Stimulated activated CD8-positive, alpha-beta memory T cell treated with anti-CD3 and anti-CD28 coated beads, Interleukin-2, amount 100 ng/mL, for 1 hour (primary cell): Measurements from ENCODE around the gene TMEM132A.
"Not testable (repeated sequence)": the region's sequence is repeated elsewhere in the genome, so short reads cannot be mapped to it uniquely, and the experiment has no call there.

ENCODE experiments used
- DNase-seq, 2 donors: peaks; one replicate each; pipeline ENCODE4 v3.0.0-alpha.2; 2020; ENCODE audit warnings: low read depth in 2 of 2

Gene TMEM132A

GRCh38 chr11:60957188-60957587 lies 32.9 kb downstream of the TMEM132A start:
- DNase-seq = no peak

DNA sequence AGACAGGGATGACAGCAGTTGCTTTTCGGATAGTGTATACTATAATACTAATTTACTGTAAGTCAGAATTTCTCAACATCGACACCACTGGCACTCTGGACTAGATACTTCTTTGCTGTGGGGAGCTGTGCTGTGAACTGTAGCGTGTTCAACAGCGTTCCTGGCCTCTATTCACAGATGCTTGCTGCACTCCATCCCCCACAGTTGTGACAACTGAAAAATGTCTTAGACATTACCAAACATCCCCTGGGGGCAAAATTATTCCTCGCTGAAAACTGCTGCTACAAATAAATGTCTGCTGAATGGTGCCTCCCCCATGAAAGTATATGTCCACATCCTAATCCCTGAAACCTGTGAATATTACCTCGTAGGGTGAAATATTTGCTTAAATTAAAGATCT lies 35.2 kb downstream of the TMEM132A start:
- DNase-seq = no peak

DNA sequence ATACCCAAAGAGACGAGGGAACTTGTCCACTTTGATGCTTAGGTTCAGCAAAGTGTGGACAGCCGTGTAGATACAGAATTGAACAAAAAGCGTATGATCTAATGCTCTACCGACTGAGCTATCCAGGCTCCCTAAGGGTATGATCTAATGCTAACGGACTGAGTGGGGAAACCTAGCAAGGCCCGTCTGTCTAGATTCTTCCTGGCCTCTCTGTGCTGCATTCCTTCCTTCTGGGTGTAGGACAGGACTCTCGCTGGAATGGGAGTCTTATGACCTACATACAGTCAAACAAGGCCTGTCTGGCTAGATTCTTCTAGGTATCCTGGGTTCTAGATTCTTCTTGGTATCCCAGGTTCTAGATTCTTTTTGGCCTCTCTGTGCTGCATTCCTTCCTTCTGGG lies 36.1 kb downstream of the TMEM132A start:
- no peak for DNase-seq

- DNase-seq = no peak
Observed at GRCh38 chr11:60964801-60965200, 40.5 kb downstream of the TMEM132A start.

- no peak for DNase-seq
Observed at GRCh38 chr11:60966890-60967289, 42.6 kb downstream of the TMEM132A start.

DNA sequence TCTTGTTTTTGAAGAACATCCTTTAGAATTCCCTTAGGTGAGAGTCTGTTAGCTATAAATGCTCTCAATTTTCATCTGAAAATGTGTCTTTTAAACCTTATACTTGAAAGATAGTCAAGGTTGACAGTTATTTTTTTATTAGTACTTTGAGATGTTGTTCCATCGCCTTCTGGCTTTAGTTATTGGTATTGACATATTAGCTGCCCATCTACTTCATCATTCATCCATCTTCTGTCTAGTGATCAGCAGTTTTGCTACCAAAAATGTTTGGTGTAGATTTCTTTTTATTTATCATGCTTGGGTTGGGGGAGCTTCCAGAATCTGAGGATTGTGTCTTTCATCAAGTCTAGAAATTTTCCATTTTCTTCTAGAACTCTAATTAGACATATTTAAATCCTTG lies 44.0 kb downstream of the TMEM132A start:
- no peak for DNase-seq

GRCh38 chr11:60970369-60970774 lies 46.1 kb downstream of the TMEM132A start:
- peak; percentile 63 to 68 for DNase-seq

GRCh38 chr11:60970890-60971289 lies 46.6 kb downstream of the TMEM132A start:
- no peak for DNase-seq

GRCh38 chr11:60971520-60971919 lies 47.3 kb downstream of the TMEM132A start, which contains the start of gene CD6:
CD6 (plus strand) TSS chr11:60971680; CDS start chr11:60971866, 186 bp downstream.
- no peak for DNase-seq

DNA sequence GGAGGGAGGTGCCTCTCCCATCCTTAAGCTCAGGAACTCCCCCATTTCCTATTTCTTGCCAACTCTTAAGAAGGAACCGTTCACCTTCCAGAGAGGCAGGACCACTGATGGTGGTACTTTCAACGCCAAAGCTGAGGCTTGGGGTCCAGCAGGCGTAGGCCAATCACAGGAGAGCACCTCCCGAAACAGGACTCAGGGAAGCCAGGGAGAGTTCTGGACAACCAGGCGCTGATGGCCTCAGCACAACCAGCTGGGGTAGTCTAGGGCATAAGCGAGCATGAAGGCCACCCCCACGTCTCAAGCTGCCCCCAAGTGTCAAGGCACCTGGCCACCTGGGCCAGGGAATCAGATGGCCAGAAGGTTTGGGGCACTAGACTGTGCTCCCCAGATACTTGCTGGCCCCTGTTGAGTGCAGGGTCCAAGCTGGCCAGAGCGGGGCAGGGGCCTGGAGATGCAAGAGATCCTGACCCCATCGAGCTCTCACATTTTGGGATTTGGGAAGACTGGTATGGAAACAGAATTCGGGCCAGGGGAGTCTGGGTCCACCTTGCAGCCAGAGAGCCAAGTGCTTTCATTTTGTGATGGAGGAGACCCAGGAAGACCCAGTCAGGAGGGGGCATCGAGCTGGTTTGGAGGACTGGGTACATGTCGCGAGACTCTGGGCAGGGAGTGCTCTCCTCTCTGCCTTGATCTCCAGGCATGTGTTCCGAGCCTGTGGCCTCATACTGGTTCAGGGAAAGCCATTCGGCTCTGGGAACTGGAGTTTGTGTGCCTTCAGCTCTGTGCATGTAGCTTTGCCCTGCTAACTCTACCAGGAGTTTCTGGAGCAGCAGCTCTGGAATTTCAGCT lies 48.1 kb downstream of the TMEM132A start:
- DNase-seq = no peak

GRCh38 chr11:60973699-60974098 lies 49.4 kb downstream of the TMEM132A start:
- DNase-seq = no peak

DNA sequence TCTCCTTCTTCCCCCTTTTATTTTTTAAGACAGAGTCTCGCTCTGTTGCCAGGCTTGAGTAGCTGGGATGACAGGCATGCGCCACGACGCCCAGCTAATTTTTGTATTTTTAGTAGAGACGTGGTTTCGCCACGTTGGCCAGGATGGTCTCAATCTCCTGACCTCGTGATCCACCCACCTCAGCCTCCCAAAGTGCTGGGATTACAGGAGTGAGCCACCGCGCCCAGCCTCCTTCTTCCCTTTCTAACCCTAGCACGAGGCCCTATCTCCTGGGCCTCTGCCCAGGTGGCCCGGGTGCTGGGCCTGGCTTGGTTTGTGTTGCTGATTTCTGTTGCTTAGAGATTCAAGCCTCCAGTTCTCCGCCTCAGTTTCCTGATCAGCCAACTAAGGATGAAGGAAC lies 50.1 kb downstream of the TMEM132A start:
- DNase-seq = not testable (repeated sequence)

GRCh38 chr11:60974726-60975125 lies 50.5 kb downstream of the TMEM132A start:
- no peak for DNase-seq

- no peak for DNase-seq
Observed at GRCh38 chr11:60977224-60977623, 53.0 kb downstream of the TMEM132A start.

DNA sequence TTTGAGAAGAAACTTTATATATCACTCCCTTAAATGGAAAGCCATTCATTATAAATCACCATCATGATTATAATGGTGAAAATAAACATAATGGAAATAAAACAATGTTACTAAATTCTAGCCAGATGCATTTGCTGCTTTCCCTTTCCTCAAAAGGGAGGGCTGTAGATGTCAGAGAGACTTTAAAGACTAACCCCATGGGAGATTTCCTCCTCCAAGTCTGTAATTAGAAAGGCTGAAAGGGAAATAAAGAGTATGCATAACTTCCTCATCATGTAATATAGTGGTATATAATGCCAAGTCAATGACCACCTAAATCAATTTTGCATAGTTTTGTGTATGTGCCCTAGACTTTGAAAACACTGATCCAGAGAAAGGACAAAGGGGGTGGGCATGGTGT lies 53.6 kb downstream of the TMEM132A start:
- no peak for DNase-seq

DNA sequence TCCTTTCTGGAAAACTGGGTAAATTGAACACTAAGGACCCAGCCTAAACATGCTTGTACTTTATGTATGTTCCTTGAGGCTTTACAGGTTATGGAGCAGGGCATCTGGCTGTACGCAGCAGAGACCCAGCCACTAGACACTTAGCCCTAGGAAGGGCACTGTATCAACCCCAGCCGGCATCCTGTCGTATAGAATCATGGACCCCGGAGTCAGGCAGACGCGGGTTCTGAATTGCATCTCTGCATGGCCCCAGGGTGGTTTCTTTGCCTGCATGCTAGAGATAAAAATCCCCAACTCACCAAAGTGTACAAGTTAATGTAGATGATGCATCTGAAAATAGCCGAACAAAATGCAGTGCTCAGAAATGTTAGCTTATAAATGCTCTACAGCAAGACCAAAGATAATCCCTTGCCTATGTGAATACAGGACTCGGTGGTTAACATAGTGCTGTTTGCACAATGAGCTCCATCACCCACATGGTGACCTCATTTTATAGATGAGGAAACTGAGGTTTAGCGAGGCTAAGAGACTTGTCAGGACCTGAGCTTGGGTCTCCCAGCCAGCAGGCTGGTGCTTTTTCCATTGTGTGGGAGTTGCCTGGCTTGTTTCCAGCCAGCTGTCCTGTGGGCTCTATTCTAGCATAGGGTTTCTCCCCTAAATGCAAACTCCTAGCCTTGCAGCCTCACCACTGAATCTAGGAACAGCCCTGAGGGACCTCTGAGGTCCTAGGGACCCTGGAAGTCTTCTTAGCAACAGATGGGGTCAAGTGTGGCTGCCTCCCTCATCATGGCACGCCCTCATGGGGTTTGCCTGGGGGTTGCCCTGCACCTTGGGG lies 54.5 kb downstream of the TMEM132A start:
- DNase-seq = no peak

GRCh38 chr11:60981515-60981914 lies 57.3 kb downstream of the TMEM132A start:
- no peak for DNase-seq

DNA sequence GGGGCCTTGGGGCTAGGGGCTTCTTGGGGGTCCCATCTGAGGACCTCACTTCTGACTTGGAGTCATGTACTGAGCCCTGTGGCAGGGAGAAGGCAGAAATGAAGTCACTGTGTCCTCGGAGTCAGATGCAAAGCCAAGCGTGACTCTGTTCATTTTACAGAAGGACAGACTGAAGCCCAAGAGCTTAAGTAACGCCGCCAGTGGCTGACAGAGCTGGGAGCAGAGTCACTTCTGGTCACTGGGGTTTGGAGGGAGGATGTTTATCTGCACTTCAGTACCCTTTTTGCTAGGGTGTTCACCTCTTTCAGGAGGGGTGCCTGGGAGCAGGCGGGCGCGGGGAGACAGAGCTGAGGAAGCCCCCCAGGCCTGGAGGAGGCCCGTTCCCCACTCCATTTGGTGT lies 57.9 kb downstream of the TMEM132A start:
- DNase-seq = no peak

DNA sequence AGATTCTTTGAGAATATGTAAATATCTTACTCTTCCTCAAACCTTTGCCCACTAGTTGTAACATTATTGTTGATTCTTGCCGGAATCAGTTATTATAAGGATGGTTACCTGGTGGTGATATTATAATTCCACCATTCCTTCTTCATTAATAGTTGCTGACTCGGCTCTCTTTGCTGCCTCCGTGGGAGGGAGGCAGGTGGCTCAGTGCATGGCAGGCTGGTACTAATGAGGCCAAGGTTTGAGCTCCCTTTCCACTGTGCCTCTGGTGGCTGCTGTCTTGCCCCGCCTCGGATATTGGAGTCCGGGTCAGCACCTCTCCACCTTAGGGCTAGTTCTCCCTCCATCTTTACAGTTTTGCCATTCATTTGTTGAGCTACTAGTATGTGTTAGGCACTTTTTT lies 59.9 kb downstream of the TMEM132A start:
- DNase-seq = no peak

GRCh38 chr11:60984636-60985035 lies 60.4 kb downstream of the TMEM132A start:
- DNase-seq = no peak

DNA sequence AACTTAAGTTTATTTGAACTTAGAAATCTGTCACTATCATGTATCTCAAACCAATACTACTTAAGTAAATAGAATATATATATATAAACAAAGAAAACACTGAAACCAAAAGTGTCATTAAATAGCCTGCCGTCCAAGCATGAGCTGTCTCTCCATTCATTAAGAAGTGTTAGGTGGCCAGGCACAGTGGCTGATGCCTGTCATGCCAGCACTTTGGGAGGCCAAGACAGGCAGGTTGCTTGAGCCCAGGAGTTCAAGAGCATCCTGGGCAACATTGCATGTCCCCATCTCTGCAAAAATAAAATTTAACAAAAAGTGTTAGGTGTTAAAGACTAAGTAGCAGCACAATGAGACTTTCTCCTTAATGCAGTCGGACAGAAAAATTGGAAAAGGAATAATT lies 61.2 kb downstream of the TMEM132A start:
- no peak for DNase-seq

DNA sequence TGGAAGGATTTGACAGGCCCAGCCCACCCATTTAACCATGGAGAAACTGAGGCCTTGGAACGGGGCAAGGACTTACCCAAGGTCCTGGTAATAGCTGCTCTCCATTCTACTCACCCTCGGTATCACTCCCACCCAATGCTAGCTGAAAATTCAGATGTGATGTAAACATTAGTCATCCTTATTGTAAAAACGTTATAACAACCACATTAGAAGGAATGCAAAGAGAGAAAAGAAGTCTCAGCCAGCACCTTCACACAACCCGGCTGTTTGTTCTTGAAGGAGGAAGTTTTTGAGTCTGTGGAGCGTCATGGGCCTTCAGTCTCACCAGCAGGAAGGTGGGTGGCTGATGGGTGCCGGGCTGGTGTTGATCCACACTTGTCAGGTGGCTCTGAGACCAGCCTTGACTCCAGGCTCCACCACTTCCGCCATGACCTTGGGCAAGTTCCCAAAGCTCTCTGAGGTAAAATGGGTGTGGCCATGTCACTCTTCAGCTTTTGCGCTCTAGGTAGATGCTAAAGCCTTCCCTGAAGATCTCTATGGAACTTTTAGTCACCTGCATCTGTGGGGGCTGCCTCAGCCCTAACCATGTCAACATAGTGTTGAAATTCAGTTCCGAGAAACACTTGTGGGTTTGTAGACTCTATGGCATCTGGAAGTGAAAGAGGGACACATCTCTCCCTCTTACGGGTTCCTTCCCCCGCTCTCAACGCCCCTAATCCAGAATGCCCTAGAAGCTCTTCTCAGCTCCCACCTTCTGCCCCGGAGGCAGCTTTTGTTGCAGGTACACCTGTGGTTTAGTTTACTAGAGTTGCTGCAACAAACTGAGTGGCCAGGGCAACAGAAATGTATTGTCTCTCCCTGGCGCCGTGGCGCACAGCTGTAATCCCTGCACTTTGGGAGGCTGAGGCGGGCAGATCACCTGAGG lies 62.0 kb downstream of the TMEM132A start:
- DNase-seq = peak; percentile 66 to 78
